KMS-11 (cell line): Measurements from ENCODE around the gene ERAS.
"Not testable (repeated sequence)": the region's sequence is repeated elsewhere in the genome, so short reads cannot be mapped to it uniquely, and the experiment has no call there.

Experiments used
- H2AFZ ChIP-seq: fragments of 200-600 bp; sonication (generic); 2 replicates; pipeline ENCODE4 v1.6.1; 2016; ENCODE audit warnings: antibody characterized with exemption, mixed run types, low read depth
- H3K27ac ChIP-seq: fragments of 200-600 bp; sonication (generic); 2 replicates; pipeline ENCODE4 v1.6.1; 2016; ENCODE audit warnings: mild to moderate bottlenecking, mixed run types
- H3K27me3 ChIP-seq: fragments of 200-600 bp; sonication (generic); 2 replicates; pipeline ENCODE4 v1.6.1; 2017; ENCODE audit warnings: mild to moderate bottlenecking, low read depth, mixed run types, moderate library complexity; ENCODE audit not compliant: insufficient read depth
- H3K36me3 ChIP-seq: fragments of 200-600 bp; sonication (generic); 2 replicates; pipeline ENCODE4 v1.6.1; 2017; ENCODE audit warnings: mild to moderate bottlenecking, mixed run types; ENCODE audit not compliant: insufficient read depth
- H3K4me1 ChIP-seq: fragments of 200-600 bp; sonication (generic); 2 replicates; pipeline ENCODE4 v1.6.1; 2016; ENCODE audit warnings: mild to moderate bottlenecking, low read depth, mixed run types; ENCODE audit not compliant: poor library complexity, severe bottlenecking
- H3K4me2 ChIP-seq: fragments of 200-600 bp; sonication (generic); 2 replicates; pipeline ENCODE4 v1.7.0; 2016; ENCODE audit warnings: mild to moderate bottlenecking, mixed run types
- H3K4me3 ChIP-seq: fragments of 200-600 bp; sonication (generic); IDR thresholded peaks from 2 replicates; pipeline ENCODE4 v1.6.1; 2017; ENCODE audit warnings: low read depth, low read length, mixed read lengths; ENCODE audit not compliant: insufficient read depth
- H3K79me2 ChIP-seq: fragments of 200-600 bp; sonication (generic); 2 replicates; pipeline ENCODE4 v1.6.1; 2016; ENCODE audit warnings: low read depth, mixed run types; ENCODE audit not compliant: insufficient read depth
- H3K9ac ChIP-seq: fragments of 200-600 bp; sonication (generic); 2 replicates; pipeline ENCODE4 v1.6.1; 2016; ENCODE audit warnings: mild to moderate bottlenecking, mixed run types
- H4K20me1 ChIP-seq: fragments of 200-600 bp; sonication (generic); 2 replicates; pipeline ENCODE4 v1.6.1; 2016; ENCODE audit warnings: mild to moderate bottlenecking, mixed run types; ENCODE audit not compliant: insufficient read depth
- TF ChIP-seq, protein P1 (sequence below): fragments of 200-600 bp; sonication (generic); conservative IDR thresholded peaks from 2 replicates; pipeline ENCODE4 v1.6.1; 2017; ENCODE audit warnings: low read depth, mild to moderate bottlenecking, antibody characterized with exemption, low read length, moderate library complexity, mixed read lengths

Gene ERAS

DNA sequence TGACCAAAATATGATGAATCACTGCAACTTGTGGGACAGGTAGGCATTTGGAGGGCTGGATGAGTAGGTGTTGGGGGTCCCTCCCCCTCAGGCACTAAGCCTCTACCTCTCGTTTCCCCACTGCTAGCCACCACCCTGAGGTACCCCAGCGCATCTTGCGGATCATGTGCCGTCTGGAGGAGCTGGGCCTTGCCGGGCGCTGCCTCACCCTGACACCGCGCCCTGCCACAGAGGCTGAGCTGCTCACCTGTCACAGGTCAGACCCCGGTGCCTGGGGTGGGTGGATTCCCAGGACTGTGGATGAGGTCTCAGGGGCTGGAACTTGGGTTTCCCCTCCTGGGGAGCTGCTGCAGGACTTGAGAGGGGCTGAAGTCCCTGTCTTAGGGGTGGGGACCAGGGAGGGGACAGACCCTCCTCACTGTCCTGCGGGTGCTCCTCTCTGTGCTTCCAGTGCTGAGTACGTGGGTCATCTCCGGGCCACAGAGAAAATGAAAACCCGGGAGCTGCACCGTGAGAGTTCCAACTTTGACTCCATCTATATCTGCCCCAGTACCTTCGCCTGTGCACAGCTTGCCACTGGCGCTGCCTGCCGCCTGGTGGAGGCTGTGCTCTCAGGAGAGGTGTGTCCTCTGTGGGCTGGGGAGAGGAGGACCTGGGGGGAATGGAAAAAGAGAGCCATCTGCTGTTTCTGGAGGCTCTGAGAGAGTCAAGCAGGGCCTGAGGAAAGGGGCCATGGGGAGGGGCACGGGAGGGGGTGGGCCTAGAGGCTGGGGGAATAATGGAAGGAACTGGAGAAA, 10.1 kb upstream of the ERAS start:
- Histone ChIP-seq H4K20me1 (no peaks in the 10 kb centered on the region), H3K36me3 (no peaks in the 10 kb centered on the region), H3K27ac (no peak overlapping the region), H2AFZ (no peak overlapping the region), H3K79me2 (no peaks in the 10 kb centered on the region), H3K27me3 (no peaks in the 10 kb centered on the region), H3K9ac (no peak overlapping the region), H3K4me2 (no peak overlapping the region), H3K4me1 (no peaks in the 10 kb centered on the region), H3K4me3 (no peak overlapping the region)
- TF ChIP-seq, protein P1, sequence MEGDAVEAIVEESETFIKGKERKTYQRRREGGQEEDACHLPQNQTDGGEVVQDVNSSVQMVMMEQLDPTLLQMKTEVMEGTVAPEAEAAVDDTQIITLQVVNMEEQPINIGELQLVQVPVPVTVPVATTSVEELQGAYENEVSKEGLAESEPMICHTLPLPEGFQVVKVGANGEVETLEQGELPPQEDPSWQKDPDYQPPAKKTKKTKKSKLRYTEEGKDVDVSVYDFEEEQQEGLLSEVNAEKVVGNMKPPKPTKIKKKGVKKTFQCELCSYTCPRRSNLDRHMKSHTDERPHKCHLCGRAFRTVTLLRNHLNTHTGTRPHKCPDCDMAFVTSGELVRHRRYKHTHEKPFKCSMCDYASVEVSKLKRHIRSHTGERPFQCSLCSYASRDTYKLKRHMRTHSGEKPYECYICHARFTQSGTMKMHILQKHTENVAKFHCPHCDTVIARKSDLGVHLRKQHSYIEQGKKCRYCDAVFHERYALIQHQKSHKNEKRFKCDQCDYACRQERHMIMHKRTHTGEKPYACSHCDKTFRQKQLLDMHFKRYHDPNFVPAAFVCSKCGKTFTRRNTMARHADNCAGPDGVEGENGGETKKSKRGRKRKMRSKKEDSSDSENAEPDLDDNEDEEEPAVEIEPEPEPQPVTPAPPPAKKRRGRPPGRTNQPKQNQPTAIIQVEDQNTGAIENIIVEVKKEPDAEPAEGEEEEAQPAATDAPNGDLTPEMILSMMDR: no peak

DNA sequence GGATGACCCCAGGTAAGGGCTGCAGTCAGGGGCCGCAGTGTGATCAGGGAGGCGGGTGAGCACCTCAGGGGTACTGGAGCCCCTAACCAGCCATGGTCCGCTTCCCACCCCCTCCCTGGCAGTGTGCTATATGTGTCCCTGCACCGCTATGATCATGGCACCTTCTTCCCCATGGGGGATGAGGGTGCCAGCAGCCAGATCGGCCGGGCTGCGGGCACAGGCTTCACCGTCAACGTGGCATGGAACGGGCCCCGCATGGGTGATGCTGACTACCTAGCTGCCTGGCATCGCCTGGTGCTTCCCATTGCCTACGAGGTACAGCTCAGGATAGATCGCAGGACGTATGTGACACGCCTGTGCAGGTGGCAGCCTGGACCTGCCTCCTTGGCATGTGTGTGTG, 8.2 kb upstream of the ERAS start:
- Histone ChIP-seq H3K27ac (no peak overlapping the region), H3K9ac (no peak overlapping the region), H4K20me1 (no peaks in the 10 kb centered on the region), H3K4me2 (no peak overlapping the region), H2AFZ (no peak overlapping the region), H3K36me3 (no peaks in the 10 kb centered on the region), H3K27me3 (no peaks in the 10 kb centered on the region), H3K4me1 (no peaks in the 10 kb centered on the region), H3K4me3 (no peak overlapping the region), H3K79me2 (no peaks in the 10 kb centered on the region)
- TF ChIP-seq, protein P1: no peak

DNA sequence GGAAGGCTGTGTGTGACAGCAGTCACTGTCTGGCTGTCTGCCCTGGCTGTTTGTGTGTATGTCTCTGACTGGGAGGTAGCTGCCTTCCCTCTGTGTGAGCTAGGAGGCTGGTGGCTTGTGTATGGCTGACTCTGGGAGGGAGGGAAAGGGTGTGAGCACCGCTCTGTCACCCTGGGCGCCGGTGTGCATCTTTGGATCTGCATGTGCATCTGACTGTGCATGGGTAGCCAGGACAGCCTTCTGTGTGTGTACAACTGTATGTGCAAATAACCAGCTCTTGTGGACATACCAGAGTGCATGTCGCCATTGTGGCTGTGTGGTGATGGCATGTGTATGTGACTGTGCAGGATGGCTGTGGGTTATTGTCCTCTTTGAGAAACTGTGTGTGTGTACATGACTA, 7.4 kb upstream of the ERAS start:
- no peak overlapping the region for H2AFZ ChIP-seq
- H3K27me3 ChIP-seq: no peaks in the 10 kb centered on the region
- H3K36me3 ChIP-seq: no peaks in the 10 kb centered on the region
- H3K79me2 ChIP-seq: no peaks in the 10 kb centered on the region
- no peak overlapping the region for H3K27ac ChIP-seq
- TF ChIP-seq, protein P1: no peak
- H3K4me2 ChIP-seq: no peak overlapping the region
- no peak overlapping the region for H3K4me3 ChIP-seq
- no peaks in the 10 kb centered on the region for H4K20me1 ChIP-seq
- no peak overlapping the region for H3K9ac ChIP-seq
- H3K4me1 ChIP-seq: no peaks in the 10 kb centered on the region

DNA sequence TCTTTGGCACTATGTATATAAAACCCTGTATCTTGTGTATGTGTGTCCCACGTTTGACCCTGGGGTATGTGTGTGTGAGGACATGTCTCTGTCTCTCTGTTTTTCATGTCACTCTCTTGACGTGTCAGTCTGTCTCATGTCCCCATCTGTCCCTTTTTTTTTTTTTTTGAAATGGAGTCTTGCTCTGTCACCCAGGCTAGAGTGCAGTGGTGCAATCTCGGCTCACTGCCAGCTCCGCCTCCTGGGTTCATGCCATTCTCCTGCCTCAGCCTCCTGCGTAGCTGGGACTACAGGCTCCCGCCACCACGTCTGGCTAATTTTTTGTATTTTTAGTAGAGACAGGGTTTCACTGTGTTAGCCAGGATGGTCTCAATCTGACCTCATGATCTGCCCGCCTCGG, 6.9 kb upstream of the ERAS start:
- H3K4me2 ChIP-seq, H3K36me3 ChIP-seq, H3K4me1 ChIP-seq, H3K4me3 ChIP-seq, H4K20me1 ChIP-seq, H3K27me3 ChIP-seq, H3K79me2 ChIP-seq, H3K27ac ChIP-seq, H3K9ac ChIP-seq, H2AFZ ChIP-seq: not testable (repeated sequence)

DNA sequence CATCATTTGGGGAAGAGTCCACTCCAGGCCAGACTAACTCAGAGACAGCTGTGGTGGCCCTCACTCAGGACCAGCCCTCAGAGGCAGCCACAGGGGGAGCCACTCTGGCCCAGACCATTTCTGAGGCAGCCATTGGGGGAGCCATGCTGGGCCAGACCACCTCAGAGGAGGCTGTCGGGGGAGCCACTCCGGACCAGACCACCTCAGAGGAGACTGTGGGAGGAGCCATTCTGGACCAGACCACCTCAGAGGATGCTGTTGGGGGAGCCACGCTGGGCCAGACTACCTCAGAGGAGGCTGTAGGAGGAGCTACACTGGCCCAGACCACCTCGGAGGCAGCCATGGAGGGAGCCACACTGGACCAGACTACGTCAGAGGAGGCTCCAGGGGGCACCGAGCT, 3.3 kb upstream of the ERAS start:
- H3K9ac ChIP-seq: no peak overlapping the region
- H4K20me1 ChIP-seq: no peaks in the 10 kb centered on the region
- no peaks in the 10 kb centered on the region for H3K27me3 ChIP-seq
- no peak overlapping the region for H3K27ac ChIP-seq
- no peak overlapping the region for H3K4me2 ChIP-seq
- no peak overlapping the region for H2AFZ ChIP-seq
- H3K4me1 ChIP-seq: no peaks in the 10 kb centered on the region
- no peaks in the 10 kb centered on the region for H3K79me2 ChIP-seq
- no peak overlapping the region for H3K4me3 ChIP-seq
- TF ChIP-seq, protein P1: no peak
- H3K36me3 ChIP-seq: no peaks in the 10 kb centered on the region
